ENCODE results near the gene MAPK8IP3.

The MAPK8IP3 gene

DNA sequence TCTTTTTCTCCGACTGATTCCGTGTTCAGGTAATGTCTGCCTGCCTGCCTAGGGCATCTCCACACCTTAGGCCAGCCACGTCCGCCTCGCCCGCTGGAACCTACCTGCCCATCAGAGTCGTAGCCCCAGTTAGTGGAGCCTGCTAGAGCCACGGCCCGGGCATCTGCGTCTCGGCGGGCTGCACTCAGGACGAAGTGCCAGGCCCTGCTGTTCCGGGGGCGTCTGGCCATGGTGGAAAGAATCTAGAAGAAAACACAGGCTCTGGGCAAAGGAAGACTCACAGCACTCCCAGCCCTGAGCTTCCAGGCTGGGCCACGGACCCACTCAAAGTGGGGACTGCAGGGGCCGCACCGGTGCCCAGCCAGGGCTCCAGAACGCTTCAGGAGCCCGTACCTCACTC is 75.3 kb downstream of the MAPK8IP3 start:
- Histone ChIP-seq H3K9me3 (ENCODE audit: control insufficient read depth, insufficient read depth, low read length) (no peaks in the 10 kb centered on the region), H3K27ac (ENCODE audit: low read length) (no peak overlapping the region), H3K36me3 (ENCODE audit: control insufficient read depth, insufficient read depth, low read length) (peaks cover 20% of the 10 kb centered on the region), H3K27me3 (ENCODE audit: control insufficient read depth, insufficient read depth, low read length) (no peaks in the 10 kb centered on the region), H3K4me3 (ENCODE audit: low read length) (peak overlapping the region; percentile 92; the same call in 1 of the 2 replicates), H3K4me1 (ENCODE audit: control insufficient read depth, insufficient read depth, low read length) (no peaks in the 10 kb centered on the region)
- no peak for DNase-seq (ENCODE audit: low read depth, low spot score)
- no CpG with 5 or more reads among the region's 20 CpGs for WGBS (ENCODE audit: insufficient coverage, insufficient read length)

GRCh38 chr16:1781758-1782407 is 75.9 kb downstream of the MAPK8IP3 start:
- Histone ChIP-seq H3K9me3 (ENCODE audit: control insufficient read depth, insufficient read depth, low read length) (no peaks in the 10 kb centered on the region), H3K36me3 (ENCODE audit: control insufficient read depth, insufficient read depth, low read length) (peaks cover 26% of the 10 kb centered on the region), H3K27ac (ENCODE audit: low read length) (no peak overlapping the region), H3K4me1 (ENCODE audit: control insufficient read depth, insufficient read depth, low read length) (no peaks in the 10 kb centered on the region), H3K27me3 (ENCODE audit: control insufficient read depth, insufficient read depth, low read length) (no peaks in the 10 kb centered on the region), H3K4me3 (ENCODE audit: low read length) (peak overlapping the region; percentile 92)
- WGBS (ENCODE audit: insufficient coverage, insufficient read length), result no CpG with 5 or more reads among the region's 70 CpGs
- DNase-seq (ENCODE audit: low read depth, low spot score), result no peak

DNA sequence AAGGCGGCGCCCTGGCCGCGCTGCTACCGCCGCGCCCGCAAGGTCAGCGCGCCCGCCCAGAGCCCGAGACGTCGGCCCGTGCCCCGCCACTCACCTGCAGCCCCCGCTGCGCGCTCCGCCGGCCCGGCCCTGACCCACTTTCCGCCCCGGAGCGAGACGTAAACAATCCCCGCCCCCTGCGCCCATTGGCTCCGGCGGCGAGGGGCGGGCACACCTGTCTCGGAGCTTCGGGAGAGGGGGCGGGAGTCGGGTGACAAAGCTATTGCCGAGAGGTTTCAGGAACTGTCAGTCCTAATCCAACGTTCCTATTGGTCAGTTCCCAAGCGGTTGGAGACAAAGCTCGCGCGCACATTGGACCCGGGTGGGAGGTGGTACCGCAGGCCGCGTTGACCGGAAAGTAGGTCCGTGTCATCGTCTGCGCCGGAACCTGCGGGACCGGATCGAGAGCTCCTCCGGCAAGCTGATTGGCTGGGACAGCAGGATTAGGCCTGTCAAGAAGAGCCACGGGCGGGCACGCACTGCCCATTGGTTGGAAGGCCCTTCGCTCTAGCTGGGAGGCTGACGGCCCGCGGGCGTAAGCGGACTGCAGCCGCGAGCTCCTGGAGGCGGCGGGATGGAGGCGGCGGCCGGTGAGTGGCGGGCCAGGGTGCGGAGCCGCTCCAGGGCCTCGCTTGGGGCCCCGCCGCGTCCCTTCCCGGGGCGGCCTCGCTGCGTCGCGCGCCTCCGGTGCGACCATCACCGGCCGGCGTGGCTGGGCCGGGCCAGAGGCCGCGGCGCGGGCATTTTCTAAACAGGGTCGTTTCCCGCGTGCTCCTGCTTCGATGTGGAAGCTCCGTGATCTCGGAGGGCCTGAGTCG is 76.6 kb downstream of the MAPK8IP3 start, which contains the start of the genes NUBP2 and SPSB3:
TSS of gene NUBP2 (plus strand) at position 553 of the 857 bp plus-strand sequence. CDS start at position 614, 61 bp downstream.
TSS of gene SPSB3 (minus strand) at position 164 of the 857 bp plus-strand sequence. CDS start 1,088 bp downstream, outside the sequence.
- H3K36me3 ChIP-seq (ENCODE audit: control insufficient read depth, insufficient read depth, low read length), result peaks cover 22% of the 10 kb centered on the region
- no peaks in the 10 kb centered on the region for H3K27me3 ChIP-seq (ENCODE audit: control insufficient read depth, insufficient read depth, low read length)
- H3K27ac ChIP-seq (ENCODE audit: low read length), result no peak within 1 kb of the TSS
- H3K4me3 ChIP-seq (ENCODE audit: low read length), result peak within 1 kb of the TSS; percentile 92
- H3K4me1 ChIP-seq (ENCODE audit: control insufficient read depth, insufficient read depth, low read length), result no peaks in the 10 kb centered on the region
- H3K9me3 ChIP-seq (ENCODE audit: control insufficient read depth, insufficient read depth, low read length), result no peaks in the 10 kb centered on the region
- DNase-seq (ENCODE audit: low read depth, low spot score), result peak; percentile 100
- no CpG with 5 or more reads among the region's 102 CpGs for WGBS (ENCODE audit: insufficient coverage, insufficient read length)

- Histone ChIP-seq H3K27me3 (ENCODE audit: control insufficient read depth, insufficient read depth, low read length) (no peaks in the 10 kb centered on the region), H3K9me3 (ENCODE audit: control insufficient read depth, insufficient read depth, low read length) (no peaks in the 10 kb centered on the region), H3K27ac (ENCODE audit: low read length) (no peak overlapping the region), H3K36me3 (ENCODE audit: control insufficient read depth, insufficient read depth, low read length) (peaks cover 28% of the 10 kb centered on the region), H3K4me3 (ENCODE audit: low read length) (no peak overlapping the region), H3K4me1 (ENCODE audit: control insufficient read depth, insufficient read depth, low read length) (no peaks in the 10 kb centered on the region)
- no CpG with 5 or more reads among the region's 26 CpGs for WGBS (ENCODE audit: insufficient coverage, insufficient read length)
- no peak for DNase-seq (ENCODE audit: low read depth, low spot score)
Observed at GRCh38 chr16:1784977-1785845, 79.2 kb downstream of the MAPK8IP3 start.

- Histone ChIP-seq H3K36me3 (ENCODE audit: control insufficient read depth, insufficient read depth, low read length) (peaks cover 31% of the 10 kb centered on the region), H3K27ac (ENCODE audit: low read length) (no peak overlapping the region), H3K4me3 (ENCODE audit: low read length) (no peak overlapping the region), H3K9me3 (ENCODE audit: control insufficient read depth, insufficient read depth, low read length) (no peaks in the 10 kb centered on the region), H3K27me3 (ENCODE audit: control insufficient read depth, insufficient read depth, low read length) (no peaks in the 10 kb centered on the region), H3K4me1 (ENCODE audit: control insufficient read depth, insufficient read depth, low read length) (no peaks in the 10 kb centered on the region)
- WGBS (ENCODE audit: insufficient coverage, insufficient read length), result no CpG with 5 or more reads among the region's 14 CpGs
- DNase-seq (ENCODE audit: low read depth, low spot score), result no peak
Observed at GRCh38 chr16:1785846-1786170, 79.8 kb downstream of the MAPK8IP3 start.

DNA sequence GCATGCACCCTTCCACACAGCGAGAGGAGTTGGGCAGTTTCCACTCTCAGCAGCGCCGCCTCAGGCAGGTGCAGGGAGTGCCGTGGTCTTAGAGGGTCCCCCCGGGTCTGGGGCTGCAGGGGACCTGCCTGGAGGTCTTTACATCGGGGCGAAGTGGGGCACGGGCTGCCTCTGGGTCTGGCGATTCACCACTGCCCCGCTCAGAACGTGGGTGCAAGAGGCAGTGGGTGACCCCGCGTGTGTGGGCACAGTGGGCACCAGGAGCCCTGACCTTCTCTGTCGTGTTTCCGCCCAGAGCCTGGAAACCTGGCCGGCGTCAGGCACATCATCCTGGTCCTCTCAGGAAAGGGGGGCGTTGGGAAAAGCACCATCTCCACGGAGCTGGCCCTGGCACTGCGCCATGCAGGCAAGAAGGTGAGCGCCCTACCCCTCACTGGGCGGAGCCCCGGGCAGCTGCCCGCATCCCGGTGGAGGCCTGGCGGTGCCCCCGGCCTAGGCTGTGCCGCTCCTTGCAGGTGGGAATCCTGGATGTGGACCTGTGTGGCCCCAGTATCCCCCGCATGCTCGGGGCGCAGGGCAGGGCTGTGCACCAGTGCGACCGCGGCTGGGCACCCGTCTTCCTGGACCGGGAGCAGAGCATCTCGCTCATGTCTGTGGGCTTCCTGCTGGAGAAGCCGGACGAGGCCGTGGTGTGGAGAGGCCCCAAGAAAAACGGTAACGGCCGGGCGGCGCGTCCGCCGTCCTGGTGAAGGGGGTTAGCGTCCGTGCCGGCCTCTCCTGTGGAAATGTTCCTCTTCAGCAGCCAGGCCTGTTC is 80.5 kb downstream of the MAPK8IP3 start:
- Histone ChIP-seq H3K4me3 (ENCODE audit: low read length) (no peak overlapping the region), H3K27me3 (ENCODE audit: control insufficient read depth, insufficient read depth, low read length) (no peaks in the 10 kb centered on the region), H3K36me3 (ENCODE audit: control insufficient read depth, insufficient read depth, low read length) (peaks cover 31% of the 10 kb centered on the region), H3K4me1 (ENCODE audit: control insufficient read depth, insufficient read depth, low read length) (no peaks in the 10 kb centered on the region), H3K9me3 (ENCODE audit: control insufficient read depth, insufficient read depth, low read length) (no peaks in the 10 kb centered on the region), H3K27ac (ENCODE audit: low read length) (no peak overlapping the region)
- WGBS (ENCODE audit: insufficient coverage, insufficient read length), result no CpG with 5 or more reads among the region's 51 CpGs
- no peak for DNase-seq (ENCODE audit: low read depth, low spot score)

- H3K36me3 ChIP-seq (ENCODE audit: control insufficient read depth, insufficient read depth, low read length), result peaks cover 31% of the 10 kb centered on the region
- H3K4me1 ChIP-seq (ENCODE audit: control insufficient read depth, insufficient read depth, low read length), result no peaks in the 10 kb centered on the region
- H3K27me3 ChIP-seq (ENCODE audit: control insufficient read depth, insufficient read depth, low read length), result no peaks in the 10 kb centered on the region
- H3K4me3 ChIP-seq (ENCODE audit: low read length), result no peak overlapping the region
- no peak for DNase-seq (ENCODE audit: low read depth, low spot score)
- no CpG with 5 or more reads among the region's 6 CpGs for WGBS (ENCODE audit: insufficient coverage, insufficient read length)
- H3K27ac ChIP-seq (ENCODE audit: low read length), result no peak overlapping the region
- no peaks in the 10 kb centered on the region for H3K9me3 ChIP-seq (ENCODE audit: control insufficient read depth, insufficient read depth, low read length)
Observed at GRCh38 chr16:1787056-1787321, 81.0 kb downstream of the MAPK8IP3 start.

DNA sequence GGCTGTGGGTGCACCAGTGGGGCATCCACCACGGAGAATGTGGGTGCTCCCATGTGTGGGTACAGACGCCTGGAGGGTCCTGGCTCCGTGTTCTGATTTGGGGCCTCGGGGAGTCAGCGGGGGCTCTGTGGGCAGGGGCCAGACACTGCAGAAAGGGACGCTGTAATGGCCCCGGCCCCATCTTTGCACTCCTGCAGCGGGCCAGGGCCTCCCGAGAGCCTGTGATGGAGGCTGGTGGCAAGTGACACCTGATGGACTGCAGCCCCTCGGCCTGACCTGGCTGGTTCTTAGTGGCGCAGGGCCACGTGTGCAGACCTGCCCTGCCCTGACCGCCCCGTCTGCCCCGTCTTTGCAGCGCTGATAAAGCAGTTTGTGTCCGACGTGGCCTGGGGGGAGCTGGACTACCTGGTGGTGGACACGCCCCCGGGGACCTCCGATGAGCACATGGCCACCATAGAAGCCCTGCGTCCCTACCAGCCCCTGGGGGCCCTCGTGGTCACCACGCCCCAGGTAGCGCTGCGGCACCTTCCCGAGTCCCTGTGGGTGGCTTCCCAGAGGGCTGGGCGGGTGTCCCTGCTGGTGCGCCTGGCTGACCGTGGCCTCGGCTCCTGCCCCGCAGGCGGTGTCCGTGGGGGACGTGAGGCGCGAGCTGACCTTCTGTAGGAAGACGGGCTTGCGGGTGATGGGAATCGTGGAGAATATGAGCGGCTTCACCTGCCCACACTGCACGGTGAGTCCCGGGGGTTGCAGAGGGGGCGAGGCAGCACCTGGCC is 81.5 kb downstream of the MAPK8IP3 start:
- Histone ChIP-seq H3K4me1 (ENCODE audit: control insufficient read depth, insufficient read depth, low read length) (no peaks in the 10 kb centered on the region), H3K27ac (ENCODE audit: low read length) (no peak overlapping the region), H3K36me3 (ENCODE audit: control insufficient read depth, insufficient read depth, low read length) (peaks cover 31% of the 10 kb centered on the region), H3K4me3 (ENCODE audit: low read length) (no peak overlapping the region), H3K27me3 (ENCODE audit: control insufficient read depth, insufficient read depth, low read length) (no peaks in the 10 kb centered on the region), H3K9me3 (ENCODE audit: control insufficient read depth, insufficient read depth, low read length) (no peaks in the 10 kb centered on the region)
- WGBS (ENCODE audit: insufficient coverage, insufficient read length), result no CpG with 5 or more reads among the region's 44 CpGs
- no peak for DNase-seq (ENCODE audit: low read depth, low spot score)

DNA sequence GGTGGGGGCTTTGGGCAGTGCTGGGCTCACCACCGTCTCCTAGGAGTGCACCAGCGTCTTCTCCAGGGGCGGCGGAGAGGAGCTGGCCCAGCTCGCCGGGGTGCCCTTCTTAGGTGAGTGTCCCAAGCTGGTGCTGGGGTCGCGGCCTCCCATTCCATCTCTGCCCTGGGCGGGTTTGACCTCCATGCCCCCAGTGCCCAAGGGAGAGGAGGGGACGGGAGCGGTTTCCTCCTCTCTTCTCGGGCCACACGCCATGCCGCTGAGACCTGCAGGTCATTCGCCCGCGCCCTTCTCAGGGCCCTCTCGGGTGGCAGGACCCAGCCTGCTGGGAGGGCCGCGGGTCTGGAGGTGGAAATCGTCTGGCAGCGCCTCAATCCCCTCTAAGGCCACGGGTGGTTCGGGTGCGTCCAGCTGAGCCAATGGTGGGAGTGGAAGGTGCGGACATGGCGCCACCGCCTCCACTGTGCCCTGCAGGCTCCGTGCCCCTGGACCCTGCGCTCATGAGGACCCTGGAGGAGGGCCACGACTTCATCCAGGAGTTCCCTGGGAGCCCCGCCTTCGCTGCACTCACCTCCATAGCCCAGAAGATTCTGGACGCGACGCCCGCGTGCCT is 82.2 kb downstream of the MAPK8IP3 start:
- Histone ChIP-seq H3K9me3 (ENCODE audit: control insufficient read depth, insufficient read depth, low read length) (no peaks in the 10 kb centered on the region), H3K36me3 (ENCODE audit: control insufficient read depth, insufficient read depth, low read length) (peaks cover 31% of the 10 kb centered on the region), H3K4me3 (ENCODE audit: low read length) (no peak overlapping the region), H3K27me3 (ENCODE audit: control insufficient read depth, insufficient read depth, low read length) (no peaks in the 10 kb centered on the region), H3K27ac (ENCODE audit: low read length) (no peak overlapping the region), H3K4me1 (ENCODE audit: control insufficient read depth, insufficient read depth, low read length) (no peaks in the 10 kb centered on the region; the same call in 1 of the 2 replicates)
- DNase-seq (ENCODE audit: low read depth, low spot score), result no peak
- no CpG with 5 or more reads among the region's 38 CpGs for WGBS (ENCODE audit: insufficient coverage, insufficient read length)
